ENCODE data around the gene PHF21A.

DNA sequence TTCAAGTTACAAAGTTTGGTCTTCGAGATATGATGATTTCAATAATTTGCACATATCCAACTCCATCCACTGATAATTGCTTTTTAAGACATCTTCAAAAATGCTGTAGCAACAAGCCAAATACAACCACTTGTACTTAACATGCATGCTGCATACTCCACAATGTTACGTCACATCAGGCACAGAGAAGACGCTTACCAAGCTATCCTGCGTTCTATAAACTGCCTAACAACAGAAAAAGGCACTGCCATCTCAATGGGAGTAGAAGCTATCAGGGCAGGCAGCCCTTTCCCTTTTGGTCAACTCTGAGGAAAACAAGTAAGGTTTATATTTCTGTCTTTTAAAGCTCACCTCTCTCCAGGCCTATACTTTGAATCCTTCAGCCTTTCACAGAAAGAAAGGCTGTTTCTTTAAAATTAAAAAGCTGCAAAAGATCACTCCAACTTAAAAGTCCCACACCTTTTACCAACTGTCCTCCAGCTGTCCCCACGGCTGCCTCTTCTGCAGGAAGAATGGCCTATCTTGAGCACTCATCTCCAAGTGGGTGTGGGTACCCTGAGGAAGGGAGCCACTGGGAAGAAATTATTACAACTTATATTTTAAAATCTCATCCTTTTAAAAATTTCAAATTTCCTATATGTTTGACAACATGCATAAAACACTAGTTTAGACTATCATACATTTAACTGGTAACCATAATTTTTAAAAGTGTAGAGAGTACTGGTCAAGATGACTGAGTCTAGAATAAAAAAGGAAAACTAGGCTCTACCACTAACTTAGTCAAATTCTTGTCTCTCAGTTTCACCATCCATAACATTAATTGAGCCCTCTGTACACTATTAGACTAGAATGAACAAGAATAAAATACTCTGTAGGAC, 14.5 kb downstream of the PHF21A start:
- TF ChIP-seq, protein P1, sequence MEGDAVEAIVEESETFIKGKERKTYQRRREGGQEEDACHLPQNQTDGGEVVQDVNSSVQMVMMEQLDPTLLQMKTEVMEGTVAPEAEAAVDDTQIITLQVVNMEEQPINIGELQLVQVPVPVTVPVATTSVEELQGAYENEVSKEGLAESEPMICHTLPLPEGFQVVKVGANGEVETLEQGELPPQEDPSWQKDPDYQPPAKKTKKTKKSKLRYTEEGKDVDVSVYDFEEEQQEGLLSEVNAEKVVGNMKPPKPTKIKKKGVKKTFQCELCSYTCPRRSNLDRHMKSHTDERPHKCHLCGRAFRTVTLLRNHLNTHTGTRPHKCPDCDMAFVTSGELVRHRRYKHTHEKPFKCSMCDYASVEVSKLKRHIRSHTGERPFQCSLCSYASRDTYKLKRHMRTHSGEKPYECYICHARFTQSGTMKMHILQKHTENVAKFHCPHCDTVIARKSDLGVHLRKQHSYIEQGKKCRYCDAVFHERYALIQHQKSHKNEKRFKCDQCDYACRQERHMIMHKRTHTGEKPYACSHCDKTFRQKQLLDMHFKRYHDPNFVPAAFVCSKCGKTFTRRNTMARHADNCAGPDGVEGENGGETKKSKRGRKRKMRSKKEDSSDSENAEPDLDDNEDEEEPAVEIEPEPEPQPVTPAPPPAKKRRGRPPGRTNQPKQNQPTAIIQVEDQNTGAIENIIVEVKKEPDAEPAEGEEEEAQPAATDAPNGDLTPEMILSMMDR (optimal IDR thresholded peaks at IDR 0.05 in 1 of 3, IDR thresholded peaks at IDR 0.05 in 1 of 3, conservative IDR thresholded peaks at IDR 0.05 in 1 of 3; ENCODE audit: extremely low read depth in 1 of 3, insufficient read depth in 2 of 3, low read length in 3 of 3), result no peak
- no peak for TF ChIP-seq EZH2 (IDR thresholded peaks at IDR 0.05; ENCODE audit: low read length)

Data from keratinocyte (primary cell).